Uterus (tissue), 2 donors: Measurements from ENCODE around the gene CHN2.

Experiments
- POLR2A ChIP-seq, 2 donors: fragments of 450-650 bp; IDR thresholded peaks; one replicate each; pipeline ENCODE4 v1.6.1; 2016; ENCODE audit warnings: antibody characterized with exemption in 2 of 2, mild to moderate bottlenecking in 1 of 2, moderate library complexity in 1 of 2
- TF ChIP-seq, protein P1 (sequence below), 4 experiments: fragments of 200-600 bp in 2 of 4; fragments of 450-650 bp in 2 of 4; sonication (generic) in 2 of 4; IDR thresholded peaks; one replicate each; pipeline ENCODE4 v1.5.1; 2016 to 2019; ENCODE audit warnings: antibody characterized with exemption in 4 of 4, mild to moderate bottlenecking in 2 of 4, moderate library complexity in 1 of 4

GRCh38 chr7:29355388-29355787 lies 160.8 kb downstream of the CHN2 start:
- TF ChIP-seq, protein P1, sequence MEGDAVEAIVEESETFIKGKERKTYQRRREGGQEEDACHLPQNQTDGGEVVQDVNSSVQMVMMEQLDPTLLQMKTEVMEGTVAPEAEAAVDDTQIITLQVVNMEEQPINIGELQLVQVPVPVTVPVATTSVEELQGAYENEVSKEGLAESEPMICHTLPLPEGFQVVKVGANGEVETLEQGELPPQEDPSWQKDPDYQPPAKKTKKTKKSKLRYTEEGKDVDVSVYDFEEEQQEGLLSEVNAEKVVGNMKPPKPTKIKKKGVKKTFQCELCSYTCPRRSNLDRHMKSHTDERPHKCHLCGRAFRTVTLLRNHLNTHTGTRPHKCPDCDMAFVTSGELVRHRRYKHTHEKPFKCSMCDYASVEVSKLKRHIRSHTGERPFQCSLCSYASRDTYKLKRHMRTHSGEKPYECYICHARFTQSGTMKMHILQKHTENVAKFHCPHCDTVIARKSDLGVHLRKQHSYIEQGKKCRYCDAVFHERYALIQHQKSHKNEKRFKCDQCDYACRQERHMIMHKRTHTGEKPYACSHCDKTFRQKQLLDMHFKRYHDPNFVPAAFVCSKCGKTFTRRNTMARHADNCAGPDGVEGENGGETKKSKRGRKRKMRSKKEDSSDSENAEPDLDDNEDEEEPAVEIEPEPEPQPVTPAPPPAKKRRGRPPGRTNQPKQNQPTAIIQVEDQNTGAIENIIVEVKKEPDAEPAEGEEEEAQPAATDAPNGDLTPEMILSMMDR (IDR thresholded peaks at IDR 0.05): no peak
- TF ChIP-seq POLR2A (IDR thresholded peaks at IDR 0.05): no peak
